ENCODE measurements around the gene LUC7L2. TPM values are rescaled to one million over a fixed set of nuclear protein-coding genes. Genes with fewer than 3 reads are reported as not detected.

LUC7L2 gene
- total RNA-seq, 1 donor from 2014 or later: 74.3 TPM

DNA sequence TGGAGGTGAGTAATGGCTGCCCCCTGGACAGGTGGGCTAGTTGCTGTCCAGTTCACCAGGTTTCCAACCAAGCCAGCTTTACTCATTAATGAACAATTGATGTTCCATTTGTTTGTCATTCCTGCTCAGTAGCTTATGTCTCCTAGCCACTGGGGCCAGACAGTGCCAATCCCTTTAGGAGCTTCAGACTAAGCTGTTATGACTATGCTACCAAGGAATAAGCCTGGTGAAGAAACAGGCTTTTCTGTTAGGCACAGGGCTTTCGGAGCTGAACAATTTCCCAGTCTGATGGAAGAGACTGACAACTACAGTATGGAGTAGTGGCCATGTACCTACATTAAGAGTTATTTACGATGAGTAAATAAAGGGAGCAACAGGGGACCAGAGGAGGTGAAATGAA is 20.7 kb upstream of the LUC7L2 start:
- Mint-ChIP-seq H3K4me1 (ENCODE audit: low read depth) (peaks cover 18% of the 10 kb centered on the region), H3K36me3 (ENCODE audit: low read depth) (peaks cover 2% of the 10 kb centered on the region), H3K27me3 (ENCODE audit: low read depth) (no peaks in the 10 kb centered on the region), H3K4me3 (ENCODE audit: unreplicated experiment) (peak overlapping the region; percentile 67), H3K9me3 (ENCODE audit: low read depth) (peaks cover 4% of the 10 kb centered on the region), H3K27ac (ENCODE audit: unreplicated experiment) (peak overlapping the region; percentile 76)
- no peak for DNase-seq (ENCODE audit: low spot score)
- TF ChIP-seq, protein P1, sequence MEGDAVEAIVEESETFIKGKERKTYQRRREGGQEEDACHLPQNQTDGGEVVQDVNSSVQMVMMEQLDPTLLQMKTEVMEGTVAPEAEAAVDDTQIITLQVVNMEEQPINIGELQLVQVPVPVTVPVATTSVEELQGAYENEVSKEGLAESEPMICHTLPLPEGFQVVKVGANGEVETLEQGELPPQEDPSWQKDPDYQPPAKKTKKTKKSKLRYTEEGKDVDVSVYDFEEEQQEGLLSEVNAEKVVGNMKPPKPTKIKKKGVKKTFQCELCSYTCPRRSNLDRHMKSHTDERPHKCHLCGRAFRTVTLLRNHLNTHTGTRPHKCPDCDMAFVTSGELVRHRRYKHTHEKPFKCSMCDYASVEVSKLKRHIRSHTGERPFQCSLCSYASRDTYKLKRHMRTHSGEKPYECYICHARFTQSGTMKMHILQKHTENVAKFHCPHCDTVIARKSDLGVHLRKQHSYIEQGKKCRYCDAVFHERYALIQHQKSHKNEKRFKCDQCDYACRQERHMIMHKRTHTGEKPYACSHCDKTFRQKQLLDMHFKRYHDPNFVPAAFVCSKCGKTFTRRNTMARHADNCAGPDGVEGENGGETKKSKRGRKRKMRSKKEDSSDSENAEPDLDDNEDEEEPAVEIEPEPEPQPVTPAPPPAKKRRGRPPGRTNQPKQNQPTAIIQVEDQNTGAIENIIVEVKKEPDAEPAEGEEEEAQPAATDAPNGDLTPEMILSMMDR (IDR thresholded peaks at IDR 0.05): no peak

- TF ChIP-seq, protein P1 (IDR thresholded peaks at IDR 0.05): no peak
- Mint-ChIP-seq H3K4me3 (ENCODE audit: unreplicated experiment) (peak overlapping the region; percentile 82), H3K27me3 (ENCODE audit: low read depth) (no peaks in the 10 kb centered on the region), H3K36me3 (ENCODE audit: low read depth) (peaks cover 2% of the 10 kb centered on the region), H3K4me1 (ENCODE audit: low read depth) (peaks cover 18% of the 10 kb centered on the region), H3K9me3 (ENCODE audit: low read depth) (peaks cover 4% of the 10 kb centered on the region), H3K27ac (ENCODE audit: unreplicated experiment) (peak overlapping the region; percentile 99)
- no peak for DNase-seq (ENCODE audit: low spot score)
These were observed 20.0 kb upstream of the LUC7L2 start for GRCh38 chr7:139339698-139340036.

GRCh38 chr7:139340037-139340807 is 19.5 kb upstream of the LUC7L2 start:
- no peaks in the 10 kb centered on the region for H3K27me3 Mint-ChIP-seq (ENCODE audit: low read depth)
- H3K9me3 Mint-ChIP-seq (ENCODE audit: low read depth): peaks cover 4% of the 10 kb centered on the region
- H3K27ac Mint-ChIP-seq (ENCODE audit: unreplicated experiment): peak overlapping the region; percentile 99
- H3K4me3 Mint-ChIP-seq (ENCODE audit: unreplicated experiment): peak overlapping the region; percentile 82
- peaks cover 18% of the 10 kb centered on the region for H3K4me1 Mint-ChIP-seq (ENCODE audit: low read depth)
- DNase-seq (ENCODE audit: low spot score): peak; percentile 99
- TF ChIP-seq, protein P1 (IDR thresholded peaks at IDR 0.05): peak; percentile 92
- H3K36me3 Mint-ChIP-seq (ENCODE audit: low read depth): peaks cover 2% of the 10 kb centered on the region

GRCh38 chr7:139340808-139341057 is 19.0 kb upstream of the LUC7L2 start:
- peaks cover 18% of the 10 kb centered on the region for H3K4me1 Mint-ChIP-seq (ENCODE audit: low read depth)
- DNase-seq (ENCODE audit: low spot score): no peak
- H3K4me3 Mint-ChIP-seq (ENCODE audit: unreplicated experiment): peak overlapping the region; percentile 82
- H3K36me3 Mint-ChIP-seq (ENCODE audit: low read depth): peaks cover 2% of the 10 kb centered on the region
- peak overlapping the region; percentile 99 for H3K27ac Mint-ChIP-seq (ENCODE audit: unreplicated experiment)
- H3K27me3 Mint-ChIP-seq (ENCODE audit: low read depth): no peaks in the 10 kb centered on the region
- TF ChIP-seq, protein P1 (IDR thresholded peaks at IDR 0.05): no peak
- H3K9me3 Mint-ChIP-seq (ENCODE audit: low read depth): peaks cover 4% of the 10 kb centered on the region

GRCh38 chr7:139341058-139341775 is 18.5 kb upstream of the LUC7L2 start, which contains the start of gene FMC1:
FMC1 (plus strand) TSS chr7:139341337; CDS start chr7:139341385, 48 bp downstream.
- TF ChIP-seq, protein P1 (IDR thresholded peaks at IDR 0.05): peak; percentile 70
- Mint-ChIP-seq H3K4me1 (ENCODE audit: low read depth) (peaks cover 18% of the 10 kb centered on the region), H3K9me3 (ENCODE audit: low read depth) (peaks cover 4% of the 10 kb centered on the region), H3K36me3 (ENCODE audit: low read depth) (peaks cover 2% of the 10 kb centered on the region), H3K4me3 (ENCODE audit: unreplicated experiment) (peak within 1 kb of the TSS; percentile 82), H3K27me3 (ENCODE audit: low read depth) (no peaks in the 10 kb centered on the region), H3K27ac (ENCODE audit: unreplicated experiment) (peak within 1 kb of the TSS; percentile 99)
- peak; percentile 95 for DNase-seq (ENCODE audit: low spot score)

Measured in chondrocyte (in vitro differentiated cells).